ENCODE measurements around the gene GGN.
"Not testable (repeated sequence)": the region's sequence is repeated elsewhere in the genome, so short reads cannot be mapped to it uniquely, and the experiment has no call there.

GGN gene

DNA sequence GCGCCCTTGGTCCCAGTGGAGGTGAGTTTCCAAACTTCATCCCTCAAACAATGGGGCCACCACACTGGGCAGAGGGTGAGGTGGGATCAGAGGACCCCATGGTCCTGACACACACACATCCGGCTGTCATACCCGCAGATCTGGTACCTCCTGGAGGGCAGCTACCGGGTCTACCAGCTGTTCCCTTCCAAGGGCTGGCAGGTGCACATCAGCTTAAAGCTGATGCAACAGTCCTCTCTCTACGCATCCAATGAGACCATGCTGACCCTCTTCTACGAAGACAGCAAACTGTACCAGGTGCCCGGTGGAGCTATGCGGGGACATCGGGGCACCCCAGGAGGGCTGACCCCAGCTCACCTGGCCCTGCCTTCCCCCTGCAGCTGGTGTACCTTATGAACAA is 27.5 kb downstream of the GGN start:
- Histone ChIP-seq H3K4me3 (ENCODE audit: low read depth, low read length) (no peak overlapping the region), H3K27ac (ENCODE audit: low read depth, low read length) (no peak overlapping the region), H3K9me3 (ENCODE audit: control insufficient read depth, insufficient read depth, low read depth, low read length) (peaks cover 5% of the 10 kb centered on the region), H3K9ac (ENCODE audit: low read length) (no peak overlapping the region), H3K36me3 (ENCODE audit: control insufficient read depth, insufficient read depth, low read length) (no peaks in the 10 kb centered on the region), H3K4me1 (ENCODE audit: control insufficient read depth, insufficient read depth, low read length) (0 out of 2 replicates have a peak, but pooled peaks cover 5% of the 10 kb centered on the region), H3K27me3 (ENCODE audit: control insufficient read depth, insufficient read depth, low read length) (peaks cover 52% of the 10 kb centered on the region)

DNA sequence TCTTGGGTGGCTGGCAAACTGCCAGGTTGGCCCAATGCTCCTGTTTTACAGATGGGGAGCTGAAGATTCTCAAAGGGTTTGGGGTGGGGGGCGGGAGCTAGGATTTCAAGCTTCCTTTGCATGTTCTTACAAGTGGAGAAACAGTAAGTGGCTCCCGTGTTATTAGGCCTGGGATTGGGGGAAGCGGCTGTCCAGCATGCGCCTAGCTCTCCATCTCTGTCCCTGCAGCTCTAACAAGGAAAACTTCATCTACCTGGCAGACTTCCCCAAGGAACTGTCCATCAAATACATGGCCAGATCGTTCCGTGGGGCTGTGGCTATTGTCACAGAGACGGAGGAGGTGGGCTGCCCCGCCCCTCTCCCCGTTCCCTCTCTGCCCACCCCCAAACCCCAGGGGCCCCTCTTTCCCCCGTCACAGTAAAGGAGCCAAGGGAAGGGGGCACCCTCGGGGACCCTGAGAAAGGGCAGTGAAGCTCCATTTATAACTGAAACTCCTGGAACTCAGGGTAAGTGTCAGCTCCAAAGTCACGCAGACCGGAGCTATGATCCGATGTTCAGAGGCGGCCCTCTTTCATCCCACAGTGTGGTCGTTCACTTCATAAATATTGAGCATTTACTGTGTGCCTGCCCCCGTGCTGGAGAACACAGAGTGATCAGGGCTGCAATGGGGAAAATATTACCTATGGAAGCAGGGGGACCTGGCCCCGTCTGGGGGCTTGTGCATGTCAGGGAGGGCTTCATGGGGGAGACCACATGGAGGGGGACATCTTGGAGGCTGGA is 28.4 kb downstream of the GGN start:
- no peak overlapping the region for H3K27ac ChIP-seq (ENCODE audit: low read depth, low read length)
- H3K4me1 ChIP-seq (ENCODE audit: control insufficient read depth, insufficient read depth, low read length): 0 out of 2 replicates have a peak, but pooled peaks cover 5% of the 10 kb centered on the region
- H3K9me3 ChIP-seq (ENCODE audit: control insufficient read depth, insufficient read depth, low read depth, low read length): no peaks in the 10 kb centered on the region
- H3K4me3 ChIP-seq (ENCODE audit: low read depth, low read length): no peak overlapping the region
- no peaks in the 10 kb centered on the region for H3K36me3 ChIP-seq (ENCODE audit: control insufficient read depth, insufficient read depth, low read length)
- H3K9ac ChIP-seq (ENCODE audit: low read length): no peak overlapping the region
- peaks cover 52% of the 10 kb centered on the region for H3K27me3 ChIP-seq (ENCODE audit: control insufficient read depth, insufficient read depth, low read length)

DNA sequence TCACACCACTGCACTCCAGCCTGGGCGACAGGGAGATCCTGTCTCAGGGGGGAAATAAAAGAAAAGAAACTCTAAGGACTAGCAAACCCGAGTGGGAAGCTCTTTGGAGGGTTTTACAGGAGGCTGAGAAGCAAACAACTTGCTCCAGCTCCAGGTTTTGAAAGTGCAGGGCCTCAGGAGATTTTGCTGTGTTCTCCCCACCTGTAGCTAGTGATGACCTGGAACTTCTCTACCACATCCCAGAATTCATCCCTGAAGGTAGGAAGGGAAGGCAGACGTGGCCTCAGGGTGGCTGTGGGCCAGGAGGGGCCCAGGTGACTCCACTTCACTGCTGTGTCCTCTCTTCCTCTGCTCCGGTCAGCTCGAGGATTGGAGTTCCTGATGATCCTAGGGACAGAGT is 29.8 kb downstream of the GGN start:
- Histone ChIP-seq H3K4me3 (ENCODE audit: low read depth, low read length) (no peak overlapping the region), H3K36me3 (ENCODE audit: control insufficient read depth, insufficient read depth, low read length) (no peaks in the 10 kb centered on the region), H3K9me3 (ENCODE audit: control insufficient read depth, insufficient read depth, low read depth, low read length) (no peaks in the 10 kb centered on the region), H3K27me3 (ENCODE audit: control insufficient read depth, insufficient read depth, low read length) (peaks cover 52% of the 10 kb centered on the region), H3K9ac (ENCODE audit: low read length) (no peak overlapping the region), H3K27ac (ENCODE audit: low read depth, low read length) (no peak overlapping the region), H3K4me1 (ENCODE audit: control insufficient read depth, insufficient read depth, low read length) (0 out of 2 replicates have a peak, but pooled peaks cover 5% of the 10 kb centered on the region)

DNA sequence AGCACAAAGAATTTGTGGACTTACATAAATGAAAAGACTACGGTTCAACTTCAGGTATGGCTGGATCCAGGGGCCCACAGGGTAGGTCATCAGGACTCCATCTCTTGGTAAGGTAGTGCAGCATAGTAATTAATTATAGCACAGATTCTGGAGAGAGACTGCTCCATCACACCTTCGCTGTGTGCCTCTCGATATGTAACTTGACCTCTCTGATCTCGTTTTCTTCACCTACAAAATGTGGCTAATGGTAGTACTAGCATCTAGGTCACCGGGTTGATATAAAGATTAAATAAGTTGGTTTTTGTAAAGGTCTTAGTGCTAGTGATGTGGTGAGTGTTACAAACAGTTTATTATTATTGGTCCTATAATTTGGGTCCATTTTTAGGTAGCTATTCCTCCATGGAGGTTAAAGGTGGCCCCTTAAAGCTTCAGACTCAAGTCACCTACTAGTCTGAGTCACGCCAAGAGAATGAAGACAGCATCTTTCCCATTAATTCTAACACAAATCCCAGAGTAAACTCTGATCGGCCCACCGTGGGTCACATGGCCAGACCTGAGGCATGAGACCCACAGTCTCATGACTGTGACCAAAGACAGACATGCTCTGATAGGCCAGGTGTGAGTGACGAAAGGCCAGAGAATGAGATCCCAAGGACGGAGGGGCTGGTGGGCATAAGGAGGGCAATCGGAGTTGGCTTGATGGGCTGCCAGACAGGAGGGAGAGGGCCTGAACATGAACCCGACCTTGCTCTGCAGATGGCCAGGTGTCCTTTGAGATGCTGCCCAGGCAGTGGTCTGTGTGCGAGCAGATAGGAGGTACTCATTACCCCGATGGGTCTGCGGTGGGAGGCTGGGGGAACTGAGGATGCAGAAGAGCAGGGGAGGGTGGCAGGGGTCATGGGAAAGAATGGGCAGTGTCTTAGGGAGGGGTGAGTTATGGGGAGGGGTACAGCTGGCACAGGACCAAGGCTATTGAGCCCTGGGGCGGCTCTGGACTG is 31.8 kb downstream of the GGN start:
- no peaks in the 10 kb centered on the region for H3K4me1 ChIP-seq (ENCODE audit: control insufficient read depth, insufficient read depth, low read length)
- H3K27ac ChIP-seq (ENCODE audit: low read depth, low read length): no peak overlapping the region
- H3K36me3 ChIP-seq (ENCODE audit: control insufficient read depth, insufficient read depth, low read length): no peaks in the 10 kb centered on the region
- H3K27me3 ChIP-seq (ENCODE audit: control insufficient read depth, insufficient read depth, low read length): peaks cover 45% of the 10 kb centered on the region
- H3K9ac ChIP-seq (ENCODE audit: low read length): no peak overlapping the region
- H3K9me3 ChIP-seq (ENCODE audit: control insufficient read depth, insufficient read depth, low read depth, low read length): no peaks in the 10 kb centered on the region
- H3K4me3 ChIP-seq (ENCODE audit: low read depth, low read length): no peak overlapping the region

DNA sequence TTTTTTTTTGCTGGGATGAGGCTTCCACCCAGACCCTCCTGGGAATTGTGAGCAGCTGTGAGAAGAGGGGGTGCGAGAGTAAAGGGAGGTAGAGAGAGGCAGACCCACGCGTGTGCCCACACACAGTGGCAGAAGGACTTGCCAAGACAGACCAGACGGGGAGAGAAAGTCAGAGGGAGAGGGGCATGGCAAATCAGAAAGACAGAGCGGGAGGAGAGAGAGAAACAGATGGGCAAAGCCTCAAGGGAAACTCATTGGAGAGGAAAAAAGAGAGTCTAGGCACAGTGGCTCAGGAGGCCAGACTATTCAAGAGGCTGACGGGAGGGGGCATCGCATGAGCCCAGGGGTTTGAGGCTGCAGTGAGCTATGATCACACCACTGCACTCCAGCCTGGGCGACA is 35.2 kb downstream of the GGN start:
- Histone ChIP-seq H3K4me1 (ENCODE audit: control insufficient read depth, insufficient read depth, low read length) (no peaks in the 10 kb centered on the region), H3K4me3 (ENCODE audit: low read depth, low read length) (no peak overlapping the region), H3K36me3 (ENCODE audit: control insufficient read depth, insufficient read depth, low read length) (no peaks in the 10 kb centered on the region), H3K27ac (ENCODE audit: low read depth, low read length) (no peak overlapping the region), H3K9me3 (ENCODE audit: control insufficient read depth, insufficient read depth, low read depth, low read length) (no peaks in the 10 kb centered on the region), H3K9ac (ENCODE audit: low read length) (no peak overlapping the region), H3K27me3 (ENCODE audit: control insufficient read depth, insufficient read depth, low read length) (peaks cover 11% of the 10 kb centered on the region; the same call in 1 of the 2 replicates)

DNA sequence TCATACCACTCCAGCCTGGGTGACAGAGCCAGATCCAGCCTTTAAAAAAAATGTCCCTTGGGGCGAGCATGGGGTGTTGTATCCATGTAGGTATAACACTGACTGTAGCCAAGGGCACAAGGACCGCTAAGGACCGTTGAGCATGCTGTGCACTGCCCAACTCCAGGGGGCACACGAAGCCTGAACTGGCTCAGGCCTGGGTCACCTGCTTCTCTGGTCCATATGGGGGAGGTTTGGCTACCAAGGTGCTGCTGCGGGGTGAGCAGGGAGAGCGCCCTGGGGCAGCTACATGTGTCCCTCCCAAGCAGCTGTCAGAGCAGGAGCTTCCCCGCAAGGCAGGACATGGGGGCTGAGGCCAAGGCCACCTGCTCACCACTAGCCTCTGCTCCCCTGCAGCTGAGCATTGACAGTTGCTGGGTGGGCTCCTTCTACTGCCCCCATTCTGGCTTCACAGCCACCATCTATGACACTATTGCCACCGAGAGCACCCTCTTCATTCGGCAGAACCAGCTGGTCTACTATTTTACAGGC is 35.9 kb downstream of the GGN start:
- Histone ChIP-seq H3K4me1 (ENCODE audit: control insufficient read depth, insufficient read depth, low read length) (no peaks in the 10 kb centered on the region), H3K4me3 (ENCODE audit: low read depth, low read length) (no peak overlapping the region), H3K9me3 (ENCODE audit: control insufficient read depth, insufficient read depth, low read depth, low read length) (no peaks in the 10 kb centered on the region), H3K27me3 (ENCODE audit: control insufficient read depth, insufficient read depth, low read length) (peaks cover 10% of the 10 kb centered on the region; the same call in 1 of the 2 replicates), H3K9ac (ENCODE audit: low read length) (no peak overlapping the region), H3K27ac (ENCODE audit: low read depth, low read length) (no peak overlapping the region), H3K36me3 (ENCODE audit: control insufficient read depth, insufficient read depth, low read length) (no peaks in the 10 kb centered on the region)

DNA sequence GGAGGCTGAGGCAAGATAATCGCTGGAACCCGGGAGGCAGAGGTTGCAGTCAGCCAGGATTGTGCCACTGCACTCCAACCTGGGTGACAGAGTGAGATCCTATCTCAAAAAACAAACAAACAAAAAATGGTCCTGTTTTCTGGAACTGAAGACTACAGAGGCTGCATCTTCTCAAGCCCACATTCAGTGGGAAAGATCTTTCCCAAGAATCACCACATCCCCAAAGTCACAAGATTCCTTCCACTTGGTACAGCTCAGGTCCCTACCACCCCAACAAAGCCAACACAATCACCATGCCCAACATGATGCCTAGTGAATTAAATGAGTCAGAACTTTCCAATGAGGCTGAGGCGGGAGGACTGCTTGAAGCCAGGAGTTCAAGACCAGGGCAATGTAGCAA is 37.0 kb downstream of the GGN start:
- no peaks in the 10 kb centered on the region for H3K36me3 ChIP-seq (ENCODE audit: control insufficient read depth, insufficient read depth, low read length)
- H3K27ac ChIP-seq (ENCODE audit: low read depth, low read length): no peak overlapping the region
- H3K9ac ChIP-seq (ENCODE audit: low read length): no peak overlapping the region
- no peaks in the 10 kb centered on the region for H3K27me3 ChIP-seq (ENCODE audit: control insufficient read depth, insufficient read depth, low read length)
- H3K9me3 ChIP-seq (ENCODE audit: control insufficient read depth, insufficient read depth, low read depth, low read length): no peaks in the 10 kb centered on the region
- H3K4me1 ChIP-seq (ENCODE audit: control insufficient read depth, insufficient read depth, low read length): no peaks in the 10 kb centered on the region
- H3K4me3 ChIP-seq (ENCODE audit: low read depth, low read length): no peak overlapping the region

DNA sequence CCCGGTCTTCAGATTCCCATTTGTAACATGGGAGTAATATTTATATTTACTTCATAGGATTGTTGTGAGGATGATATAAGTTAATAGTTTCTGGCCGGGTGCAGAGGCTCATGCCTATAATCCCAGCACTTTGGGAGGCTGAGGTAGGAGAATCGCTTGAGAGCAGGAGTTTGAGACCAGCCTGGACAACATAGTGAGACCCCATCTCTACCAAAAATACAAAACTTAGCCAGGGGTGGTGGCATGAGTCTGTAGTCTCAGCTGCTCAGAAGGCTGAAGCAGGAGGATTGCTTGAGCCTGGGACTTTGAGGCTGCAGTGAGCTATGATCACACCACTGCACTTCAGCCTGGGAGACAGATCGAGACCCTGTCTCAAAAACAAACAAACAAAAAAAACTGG is 41.0 kb downstream of the GGN start:
- H3K4me3 ChIP-seq (ENCODE audit: low read depth, low read length): no peak overlapping the region
- H3K9me3 ChIP-seq (ENCODE audit: control insufficient read depth, insufficient read depth, low read depth, low read length): no peaks in the 10 kb centered on the region
- no peaks in the 10 kb centered on the region for H3K27me3 ChIP-seq (ENCODE audit: control insufficient read depth, insufficient read depth, low read length)
- H3K9ac ChIP-seq (ENCODE audit: low read length): no peak overlapping the region
- H3K36me3 ChIP-seq (ENCODE audit: control insufficient read depth, insufficient read depth, low read length): no peaks in the 10 kb centered on the region
- peaks cover 4% of the 10 kb centered on the region; the same call in 1 of the 2 replicates for H3K4me1 ChIP-seq (ENCODE audit: control insufficient read depth, insufficient read depth, low read length)
- H3K27ac ChIP-seq (ENCODE audit: low read depth, low read length): no peak overlapping the region

DNA sequence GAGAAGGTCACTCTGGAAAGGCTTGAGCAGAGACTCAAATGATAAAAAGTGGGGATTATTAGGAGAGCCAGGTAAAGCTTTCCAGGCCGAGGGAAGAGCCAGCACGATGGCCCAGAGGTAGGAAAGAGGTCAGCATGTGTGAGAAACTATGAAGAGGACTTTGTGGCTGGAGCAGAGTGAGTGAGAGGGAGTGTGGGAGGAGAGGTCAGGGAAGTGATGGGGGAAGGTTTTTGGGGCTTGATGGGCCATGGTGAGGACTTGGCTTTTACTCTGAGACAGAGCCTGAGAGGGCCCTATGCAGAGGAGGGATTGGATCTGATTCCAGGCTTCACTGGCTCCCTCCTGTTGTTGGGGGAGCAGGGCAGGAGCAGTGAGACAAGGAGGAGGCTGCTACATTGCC is 46.9 kb downstream of the GGN start:
- H3K27me3 ChIP-seq (ENCODE audit: control insufficient read depth, insufficient read depth, low read length): no peaks in the 10 kb centered on the region
- no peaks in the 10 kb centered on the region for H3K9me3 ChIP-seq (ENCODE audit: control insufficient read depth, insufficient read depth, low read depth, low read length)
- H3K27ac ChIP-seq (ENCODE audit: low read depth, low read length): no peak overlapping the region
- H3K4me3 ChIP-seq (ENCODE audit: low read depth, low read length): no peak overlapping the region
- peaks cover 15% of the 10 kb centered on the region for H3K4me1 ChIP-seq (ENCODE audit: control insufficient read depth, insufficient read depth, low read length)
- H3K36me3 ChIP-seq (ENCODE audit: control insufficient read depth, insufficient read depth, low read length): no peaks in the 10 kb centered on the region
- no peak overlapping the region for H3K9ac ChIP-seq (ENCODE audit: low read length)

DNA sequence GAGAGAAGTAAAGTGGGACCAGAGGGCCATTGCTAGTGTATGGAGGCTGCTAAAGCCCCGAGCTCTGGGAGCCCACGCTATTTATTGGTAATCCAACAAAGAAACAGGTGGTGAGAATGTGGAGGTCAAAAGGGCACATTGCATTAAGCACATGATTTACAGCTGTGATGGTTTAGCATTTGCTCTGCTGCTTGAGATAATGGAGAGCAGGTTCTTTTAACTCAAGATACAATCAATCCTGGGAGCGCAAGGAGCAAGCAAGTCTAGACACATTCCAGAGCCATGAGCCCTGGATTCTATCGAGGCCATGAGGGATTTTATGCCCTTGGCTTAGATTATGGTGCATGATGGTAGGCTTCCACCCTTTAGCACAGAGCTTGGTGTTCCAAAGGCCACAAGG is 48.8 kb downstream of the GGN start:
- not testable (repeated sequence) for H3K4me3 ChIP-seq (ENCODE audit: low read depth, low read length); H3K27ac ChIP-seq (ENCODE audit: low read depth, low read length); H3K9me3 ChIP-seq (ENCODE audit: control insufficient read depth, insufficient read depth, low read depth, low read length); H3K27me3 ChIP-seq (ENCODE audit: control insufficient read depth, insufficient read depth, low read length); H3K9ac ChIP-seq (ENCODE audit: low read length); H3K36me3 ChIP-seq (ENCODE audit: control insufficient read depth, insufficient read depth, low read length)
- H3K4me1 ChIP-seq (ENCODE audit: control insufficient read depth, insufficient read depth, low read length): peaks cover 15% of the 10 kb centered on the region

DNA sequence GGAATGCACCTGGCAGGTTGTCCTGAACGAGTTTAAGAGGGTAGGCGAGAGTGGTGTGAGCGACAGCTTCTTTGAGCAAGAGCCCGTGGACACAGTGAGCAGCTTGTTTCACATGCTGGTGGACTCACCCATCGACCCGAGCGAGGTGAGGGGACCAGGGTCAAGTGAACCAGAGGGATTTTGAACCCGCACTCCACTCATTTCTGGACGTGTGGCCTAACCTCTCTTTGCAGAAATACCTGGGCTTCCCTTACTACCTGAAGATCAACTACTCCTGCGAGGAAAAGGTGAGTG is 50.5 kb downstream of the GGN start:
- Histone ChIP-seq H3K4me1 (ENCODE audit: control insufficient read depth, insufficient read depth, low read length) (peaks cover 11% of the 10 kb centered on the region), H3K9me3 (ENCODE audit: control insufficient read depth, insufficient read depth, low read depth, low read length) (no peaks in the 10 kb centered on the region), H3K27ac (ENCODE audit: low read depth, low read length) (no peak overlapping the region), H3K4me3 (ENCODE audit: low read depth, low read length) (peak overlapping the region; percentile 77), H3K36me3 (ENCODE audit: control insufficient read depth, insufficient read depth, low read length) (no peaks in the 10 kb centered on the region), H3K9ac (ENCODE audit: low read length) (no peak overlapping the region), H3K27me3 (ENCODE audit: control insufficient read depth, insufficient read depth, low read length) (no peaks in the 10 kb centered on the region)
